Caco-2 (cell line): ENCODE results near the gene VWA8. TPM values are rescaled to one million over a fixed set of nuclear protein-coding genes. Genes with fewer than 3 reads are reported as not detected.

Experiments used
- BruUV-seq: library from RNA; stranded (reverse); fragments of 400-500 nt; replicated peaks from 2 replicates; lab custom pipeline; 2021; lab: Mats Ljungman, UMichigan
- CTCF ChIA-PET: fragments of 300-600 bp; sonication (Branson Sonifier 250); formaldehyde crosslinking; loops from one replicate; lab custom pipeline; 2022; ENCODE audit warnings: antibody characterized with exemption; lab: Charles Lee
- POLR2A ChIA-PET: fragments of 300-600 bp; sonication (Branson Sonifier 250); formaldehyde crosslinking; loops from one replicate; lab custom pipeline; 2022; ENCODE audit warnings: antibody characterized with exemption; lab: Charles Lee
- DNase-seq, 2 experiments: peaks; one replicate each; pipeline versions ENCODE4 v3.0.0 to v3.0.0-alpha.2; 2020 to 2022
- H3K27me3 ChIP-seq: replicated peaks from 2 replicates; pipeline ENCODE4 v1.6.0; 2011; ENCODE audit warnings: low read length; ENCODE audit not compliant: control insufficient read depth, insufficient read depth
- H3K36me3 ChIP-seq: 2 replicates; pipeline ENCODE4 v1.5.1; 2011; ENCODE audit warnings: low read length; ENCODE audit not compliant: control insufficient read depth, insufficient read depth
- H3K4me1 ChIP-seq: fragments of 250-450 bp; sonication (Bioruptor Pico); 2 replicates; pipeline ENCODE4 v1.5.1; 2020; ENCODE audit warnings: mild to moderate bottlenecking
- H3K4me3 ChIP-seq: 2 replicates; pipeline ENCODE4 v1.5.1; 2011; ENCODE audit warnings: low read depth, mild to moderate bottlenecking, control low read depth, low read length
- H3K9me3 ChIP-seq: fragments of 250-450 bp; sonication (Bioruptor Pico); 2 replicates; pipeline ENCODE4 v1.5.1; 2020; ENCODE audit warnings: mild to moderate bottlenecking, moderate library complexity
- H3K27ac Mint-ChIP-seq: one replicate; pipeline ENCODE4 v1.8.0; 2022; ENCODE audit warnings: mixed read lengths; ENCODE audit not compliant: unreplicated experiment
- H3K27me3 Mint-ChIP-seq: one replicate; pipeline ENCODE4 v1.8.0; 2022; ENCODE audit warnings: mixed read lengths; ENCODE audit not compliant: insufficient read depth, unreplicated experiment
- H3K36me3 Mint-ChIP-seq: one replicate; pipeline ENCODE4 v1.8.0; 2022; ENCODE audit warnings: mild to moderate bottlenecking, mixed read lengths; ENCODE audit not compliant: insufficient read depth, unreplicated experiment
- H3K4me1 Mint-ChIP-seq: one replicate; pipeline ENCODE4 v1.8.0; 2022; ENCODE audit warnings: low read depth, mixed read lengths; ENCODE audit not compliant: unreplicated experiment
- H3K4me3 Mint-ChIP-seq: one replicate; pipeline ENCODE4 v1.8.0; 2022; ENCODE audit warnings: mild to moderate bottlenecking, moderate library complexity, mixed read lengths; ENCODE audit not compliant: unreplicated experiment
- H3K9me3 Mint-ChIP-seq: one replicate; pipeline ENCODE4 v1.8.0; 2022; ENCODE audit warnings: mixed read lengths; ENCODE audit not compliant: unreplicated experiment
- CTCF ChIP-seq, 2 experiments: fragments of 200-600 bp in 1 of 2; IDR thresholded peaks; 1 replicate in 1 of 2; 2 replicates in 1 of 2; pipeline versions ENCODE4 v1.5.1 to v1.8.0; 2011 to 2022; ENCODE audit warnings: antibody characterized with exemption in 1 of 2, control low read depth in 1 of 2, inconsistent platforms in 1 of 2, low read depth in 1 of 2, low read length in 1 of 2, mild to moderate bottlenecking in 1 of 2, moderate library complexity in 1 of 2; ENCODE audit not compliant: insufficient read depth in 1 of 2, severe bottlenecking in 1 of 2, unreplicated experiment in 1 of 2
- intact Hi-C: fragments of 100-400 bp; cut with micrococcal nuclease; formaldehyde crosslinking; loops from one replicate; pipeline ENCODE4 v1.10.0; 2022; ENCODE audit not compliant: unreplicated experiment
- total RNA-seq: library from RNA; stranded (reverse); gene quantifications from 2 replicates; pipeline ENCODE4 v1.2.3, GENCODE V29; 2022

VWA8 gene
- total RNA-seq, 1 experiment from 2014 or later = 20.7 TPM

GRCh38 chr13:41693434-41693833 lies 267.5 kb downstream of the VWA8 start:
- ChIA-PET CTCF (no interaction called here), POLR2A (no interaction called here)
- no peak for DNase-seq
- Mint-ChIP-seq H3K27ac (no peak overlapping the region), H3K9me3 (no peaks in the 10 kb centered on the region), H3K4me1 (peaks cover 33% of the 10 kb centered on the region), H3K27me3 (no peaks in the 10 kb centered on the region), H3K36me3 (peaks cover 18% of the 10 kb centered on the region), H3K4me3 (no peak overlapping the region)
- no TSS peak for BruUV-seq
- intact Hi-C loops = loop anchor here (10.0 kb wide), 1 partner anchor 251 kb away; no protein-coding TSS in a partner anchor
- no peak overlapping the region for H3K4me3 ChIP-seq
- H3K36me3 ChIP-seq = no peaks in the 10 kb centered on the region
- H3K27me3 ChIP-seq = no peaks in the 10 kb centered on the region
- no peaks in the 10 kb centered on the region for H3K9me3 ChIP-seq
- no peak for TF ChIP-seq CTCF (IDR thresholded peaks at IDR 0.05; ENCODE audit: insufficient read depth in 1 of 2, low read depth in 1 of 2, low read length in 1 of 2, severe bottlenecking in 1 of 2, unreplicated experiment in 1 of 2)
- H3K4me1 ChIP-seq = peaks cover 44% of the 10 kb centered on the region

DNA sequence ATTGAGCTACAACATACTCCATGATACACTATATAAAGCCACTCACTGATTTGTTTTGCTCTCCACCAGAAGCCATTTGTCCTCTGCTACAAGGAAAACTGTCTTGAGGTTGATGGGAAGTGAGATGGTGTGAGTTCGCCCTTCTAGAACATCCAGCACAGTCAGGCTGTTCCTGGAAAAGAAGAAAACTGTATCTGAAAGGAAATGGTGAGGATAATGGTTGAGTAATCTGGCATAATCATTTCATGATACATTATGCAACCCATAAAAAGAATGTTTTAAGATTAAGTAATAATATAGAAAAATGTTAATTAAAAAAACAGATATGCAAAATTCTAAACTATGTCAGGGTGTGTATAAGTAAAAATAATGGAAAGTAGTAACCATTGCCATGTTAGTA lies 269.6 kb downstream of the VWA8 start:
- DNase-seq = no peak
- Mint-ChIP-seq H3K36me3 (peaks cover 6% of the 10 kb centered on the region), H3K27ac (no peak overlapping the region), H3K27me3 (no peaks in the 10 kb centered on the region), H3K9me3 (no peaks in the 10 kb centered on the region), H3K4me1 (peaks cover 13% of the 10 kb centered on the region), H3K4me3 (no peak overlapping the region)
- Histone ChIP-seq H3K27me3 (no peaks in the 10 kb centered on the region), H3K4me1 (peaks cover 25% of the 10 kb centered on the region), H3K36me3 (no peaks in the 10 kb centered on the region), H3K9me3 (no peaks in the 10 kb centered on the region), H3K4me3 (no peak overlapping the region)
- ChIA-PET CTCF (no interaction called here), POLR2A (no interaction called here)
- no peak for TF ChIP-seq CTCF (IDR thresholded peaks at IDR 0.05; ENCODE audit: insufficient read depth in 1 of 2, low read depth in 1 of 2, low read length in 1 of 2, severe bottlenecking in 1 of 2, unreplicated experiment in 1 of 2)
- intact Hi-C loops = loop anchor here (10.0 kb wide), 1 partner anchor 254 kb away; no protein-coding TSS in a partner anchor
- BruUV-seq = no TSS peak

GRCh38 chr13:41682766-41683165 lies 278.1 kb downstream of the VWA8 start:
- DNase-seq = no peak
- TF ChIP-seq CTCF (IDR thresholded peaks at IDR 0.05; ENCODE audit: insufficient read depth in 1 of 2, low read depth in 1 of 2, low read length in 1 of 2, severe bottlenecking in 1 of 2, unreplicated experiment in 1 of 2) = no peak
- no peaks in the 10 kb centered on the region for H3K27me3 Mint-ChIP-seq
- H3K4me1 Mint-ChIP-seq = peaks cover 6% of the 10 kb centered on the region
- intact Hi-C loops = no loop called here
- Histone ChIP-seq H3K27me3 (no peaks in the 10 kb centered on the region), H3K9me3 (no peaks in the 10 kb centered on the region), H3K4me3 (no peak overlapping the region), H3K4me1 (no peaks in the 10 kb centered on the region), H3K36me3 (no peaks in the 10 kb centered on the region; the same call in 1 of the 2 replicates)
- H3K27ac Mint-ChIP-seq = no peak overlapping the region
- no peak overlapping the region for H3K4me3 Mint-ChIP-seq
- peaks cover 6% of the 10 kb centered on the region for H3K36me3 Mint-ChIP-seq
- no TSS peak for BruUV-seq
- H3K9me3 Mint-ChIP-seq = no peaks in the 10 kb centered on the region
- ChIA-PET POLR2A (no interaction called here), CTCF (no interaction called here)
